Measurements from ENCODE around the gene MESP1. TPM values are rescaled to one million over a fixed set of nuclear protein-coding genes. Genes with fewer than 3 reads are reported as not detected.

MESP1 gene
- total and polyA plus RNA-seq, 3 donors from 2014 or later, result 2.5 to 6.0 (median 5.7) TPM

GRCh38 chr15:89754361-89755154 lies 3.5 kb upstream of the MESP1 start:
- Histone ChIP-seq H3K27me3 (no peaks in the 10 kb centered on the region), H3K27ac (no peak overlapping the region), H3K36me3 (ENCODE audit: low read depth, missing control alignments) (no peaks in the 10 kb centered on the region), H3K4me1 (peaks cover 10% of the 10 kb centered on the region), H3K9me3 (no peaks in the 10 kb centered on the region), H3K4me3 (no peak overlapping the region)
- no peak for TF ChIP-seq POLR2A (IDR thresholded peaks at IDR 0.05)
- no peak for TF ChIP-seq CTCF (IDR thresholded peaks at IDR 0.05)
- DNase-seq, result no peak
- intact Hi-C loops (cut with DNase I; ENCODE audit: low total_unique reads), result no loop called here
- WGBS, 2 donors, result 73 to 76% methylated on average over 8 of the region's 8 CpGs

- no peak for DNase-seq
- Histone ChIP-seq H3K4me1 (peaks cover 10% of the 10 kb centered on the region), H3K36me3 (ENCODE audit: low read depth, missing control alignments) (no peaks in the 10 kb centered on the region), H3K4me3 (no peak overlapping the region), H3K27me3 (no peaks in the 10 kb centered on the region), H3K9me3 (no peaks in the 10 kb centered on the region), H3K27ac (no peak overlapping the region)
- no peak for TF ChIP-seq POLR2A (IDR thresholded peaks at IDR 0.05)
- intact Hi-C loops (cut with DNase I; ENCODE audit: low total_unique reads), result no loop called here
- 88 to 97% methylated on average over 7 of the region's 7 CpGs for WGBS, 2 donors
These were observed 2.8 kb upstream of the MESP1 start for GRCh38 chr15:89753855-89754254.

- no peak for TF ChIP-seq CTCF (IDR thresholded peaks at IDR 0.05)
- TF ChIP-seq POLR2A (IDR thresholded peaks at IDR 0.05), result no peak
- DNase-seq, result no peak
- no peaks in the 10 kb centered on the region for H3K27me3 ChIP-seq
- H3K9me3 ChIP-seq, result no peaks in the 10 kb centered on the region
- H3K36me3 ChIP-seq (ENCODE audit: low read depth, missing control alignments), result no peaks in the 10 kb centered on the region
- peaks cover 10% of the 10 kb centered on the region for H3K4me1 ChIP-seq
- intact Hi-C loops (cut with DNase I; ENCODE audit: low total_unique reads), result no loop called here
- H3K4me3 ChIP-seq, result no peak overlapping the region
- WGBS, 2 donors, result 62 to 72% methylated on average over 5 of the region's 5 CpGs
- H3K27ac ChIP-seq, result no peak overlapping the region
These were observed 699 bp upstream of the MESP1 start for GRCh38 chr15:89751748-89752147.

- Histone ChIP-seq H3K4me1 (peaks cover 10% of the 10 kb centered on the region), H3K27me3 (no peaks in the 10 kb centered on the region), H3K9me3 (no peaks in the 10 kb centered on the region), H3K27ac (no peak overlapping the region), H3K36me3 (ENCODE audit: low read depth, missing control alignments) (no peaks in the 10 kb centered on the region), H3K4me3 (peak overlapping the region; percentile 71 to 77)
- peak; percentile 22 for DNase-seq
- no peak for TF ChIP-seq POLR2A (IDR thresholded peaks at IDR 0.05)
- TF ChIP-seq CTCF (IDR thresholded peaks at IDR 0.05), result no peak
- 5% methylated on average over 28 of the region's 41 CpGs; no CpG with 5 or more reads in 1 of the 2 donors for WGBS, 2 donors
- intact Hi-C loops (cut with DNase I; ENCODE audit: low total_unique reads), result no loop called here
These were observed 994 bp downstream of the MESP1 start for GRCh38 chr15:89749951-89750559.

GRCh38 chr15:89749526-89749925 lies 1.5 kb downstream of the MESP1 start:
- intact Hi-C loops (cut with DNase I; ENCODE audit: low total_unique reads), result no loop called here
- no peaks in the 10 kb centered on the region for H3K36me3 ChIP-seq (ENCODE audit: low read depth, missing control alignments)
- no peaks in the 10 kb centered on the region for H3K9me3 ChIP-seq
- H3K4me1 ChIP-seq, result peaks cover 10% of the 10 kb centered on the region
- no peak for TF ChIP-seq POLR2A (IDR thresholded peaks at IDR 0.05)
- no peak for TF ChIP-seq CTCF (IDR thresholded peaks at IDR 0.05)
- no peak overlapping the region for H3K4me3 ChIP-seq
- H3K27ac ChIP-seq, result no peak overlapping the region
- 54 to 60% methylated on average over 4 of the region's 4 CpGs for WGBS, 2 donors
- DNase-seq, result no peak
- H3K27me3 ChIP-seq, result no peaks in the 10 kb centered on the region

Data from testis (tissue), 3 donors.